ENCODE measurements around the gene ZNF445.

- TF ChIP-seq POLR2AphosphoS5 (IDR thresholded peaks at IDR 0.05; ENCODE audit: borderline replicate concordance, low read depth, low read length) (no peak), EZH2 (IDR thresholded peaks at IDR 0.05) (no peak)
Measured at GRCh38 chr3:44513513-44513912, 36.0 kb upstream of the ZNF445 start.
